BJ (cell line): ENCODE data around the gene ECEL1. TPM values are rescaled to one million over a fixed set of nuclear protein-coding genes. Genes with fewer than 3 reads are reported as not detected.

Experiments
- CTCF ChIA-PET: fragments of 350-600 bp; formaldehyde crosslinking; extraction: SDS; loops from one replicate; lab custom pipeline; 2021; ENCODE audit warnings: antibody characterized with exemption, inconsistent platforms; lab: Yijun Ruan, JAX
- POLR2A ChIA-PET: fragments of 300-600 bp; sonication (Branson Sonifier 250); formaldehyde crosslinking; extraction: SDS; loops from one replicate; lab custom pipeline; 2021; ENCODE audit warnings: antibody characterized with exemption; lab: Charles Lee
- DNase-seq: peaks from one replicate; pipeline ENCODE4 v3.0.0-alpha.2; 2011; ENCODE audit warnings: low read depth
- H3K27me3 ChIP-seq: 2 replicates; pipeline ENCODE4 v1.6.0; 2011; ENCODE audit warnings: low read length; ENCODE audit not compliant: control insufficient read depth, insufficient read depth
- H3K36me3 ChIP-seq: 2 replicates; pipeline ENCODE4 v1.5.1; 2011; ENCODE audit warnings: low read length; ENCODE audit not compliant: control insufficient read depth, insufficient read depth
- H3K4me3 ChIP-seq: 2 replicates; pipeline ENCODE4 v1.5.1; 2011; ENCODE audit warnings: low read depth, mild to moderate bottlenecking, control low read depth, low read length
- CTCF ChIP-seq: IDR thresholded peaks from 2 replicates; pipeline ENCODE4 v1.5.1; 2011; ENCODE audit warnings: low read depth, mild to moderate bottlenecking, control low read depth, inconsistent platforms, low read length, moderate library complexity; ENCODE audit not compliant: insufficient read depth
- polyA plus RNA-seq: library from polyadenylated mRNA; depleted of rRNA; stranded (reverse); fragments of >200 nt; gene quantifications from 2 replicates; pipeline ENCODE4 v1.2.3, GENCODE V29; 2011

Gene ECEL1
- polyA plus RNA-seq, 1 experiment: not detected

- Histone ChIP-seq H3K27me3 (peaks cover 38% of the 10 kb centered on the region), H3K36me3 (no peaks in the 10 kb centered on the region), H3K4me3 (no peak overlapping the region)
- ChIA-PET CTCF (interaction anchor here (0.7 kb wide), 1 partner anchor 18 kb away, joined by 3 read pairs; no protein-coding TSS in a partner anchor), POLR2A (no interaction called here)
- no peak for DNase-seq
- TF ChIP-seq CTCF: no peak
Measured at GRCh38 chr2:232503809-232504323, 16.2 kb upstream of the ECEL1 start.

GRCh38 chr2:232502911-232503808, 15.5 kb upstream of the ECEL1 start:
- DNase-seq: no peak
- peaks cover 41% of the 10 kb centered on the region for H3K27me3 ChIP-seq
- H3K36me3 ChIP-seq: no peaks in the 10 kb centered on the region
- ChIA-PET POLR2A (no interaction called here), CTCF (interaction anchor here (0.7 kb wide), 1 partner anchor 19 kb away, joined by 3 read pairs; no protein-coding TSS in a partner anchor)
- TF ChIP-seq CTCF: no peak
- peak overlapping the region; percentile 4; the same call in 1 of the 2 replicates for H3K4me3 ChIP-seq

GRCh38 chr2:232502511-232502910, 14.9 kb upstream of the ECEL1 start:
- peaks cover 39% of the 10 kb centered on the region for H3K27me3 ChIP-seq
- POLR2A ChIA-PET: no interaction called here
- H3K36me3 ChIP-seq: no peaks in the 10 kb centered on the region
- TF ChIP-seq CTCF: no peak
- no peak overlapping the region for H3K4me3 ChIP-seq
- DNase-seq: no peak
- CTCF ChIA-PET: no interaction called here

- Histone ChIP-seq H3K36me3 (no peaks in the 10 kb centered on the region), H3K4me3 (no peak overlapping the region), H3K27me3 (peaks cover 36% of the 10 kb centered on the region)
- CTCF ChIA-PET: interaction anchor here (0.6 to 0.8 kb wide), 2 partner anchors 14 to 611 kb away, joined by 3 read pairs; no protein-coding TSS in a partner anchor
- DNase-seq: no peak
- POLR2A ChIA-PET: no interaction called here
- no peak for TF ChIP-seq CTCF
Measured at GRCh38 chr2:232501794-232502390, 14.3 kb upstream of the ECEL1 start.

GRCh38 chr2:232501331-232501771, 13.7 kb upstream of the ECEL1 start:
- ChIA-PET POLR2A (no interaction called here), CTCF (interaction anchor here (0.6 to 0.8 kb wide), 2 partner anchors 14 to 611 kb away, joined by 3 read pairs; no protein-coding TSS in a partner anchor)
- Histone ChIP-seq H3K27me3 (peaks cover 36% of the 10 kb centered on the region), H3K36me3 (no peaks in the 10 kb centered on the region), H3K4me3 (no peak overlapping the region)
- no peak for DNase-seq
- no peak for TF ChIP-seq CTCF
